GM23338 (cell line): ENCODE measurements around the gene SLC37A3. TPM values are rescaled to one million over a fixed set of nuclear protein-coding genes. Genes with fewer than 3 reads are reported as not detected.

Experiments used
- ATAC-seq: fragments of 200-7000 bp; cut with Tn5 transposase; 3 replicates; pipeline ENCODE4 v1.9.1; 2020
- DNase-seq: peaks from one replicate; pipeline ENCODE4 v3.0.0-alpha.2; 2015; ENCODE audit warnings: low spot score
- H2AFZ ChIP-seq: fragments of 200-600 bp; sonication (generic); 2 replicates; pipeline ENCODE4 v1.8.0; 2016; ENCODE audit warnings: antibody characterized with exemption, mild to moderate bottlenecking, moderate library complexity
- H3F3A ChIP-seq: fragments of 200-600 bp; sonication (generic); replicated peaks from 2 replicates; pipeline ENCODE4 v1.8.0; 2017; ENCODE audit warnings: antibody characterized with exemption, mixed run types, low read depth
- H3K27ac ChIP-seq: fragments of 200-600 bp; sonication (generic); 2 replicates; pipeline ENCODE4 v1.6.1; 2016; ENCODE audit warnings: low read depth
- H3K27me3 ChIP-seq: fragments of 200-600 bp; sonication (generic); 2 replicates; pipeline ENCODE4 v1.8.0; 2016; ENCODE audit warnings: mild to moderate bottlenecking, mixed run types, moderate library complexity; ENCODE audit not compliant: insufficient read depth
- H3K36me3 ChIP-seq: fragments of 200-600 bp; sonication (generic); 2 replicates; pipeline ENCODE4 v1.8.0; 2016; ENCODE audit warnings: mild to moderate bottlenecking; ENCODE audit not compliant: insufficient read depth
- H3K4me1 ChIP-seq: fragments of 200-600 bp; sonication (generic); 2 replicates; pipeline ENCODE4 v1.8.0; 2016; ENCODE audit warnings: mild to moderate bottlenecking, moderate library complexity; ENCODE audit not compliant: insufficient read depth
- H3K4me2 ChIP-seq: fragments of 200-600 bp; sonication (generic); 2 replicates; pipeline ENCODE4 v1.7.1; 2017; ENCODE audit warnings: mixed run types
- H3K4me3 ChIP-seq: fragments of 200-600 bp; sonication (generic); 2 replicates; pipeline ENCODE4 v1.6.1; 2016; ENCODE audit warnings: mixed run types
- H3K79me2 ChIP-seq: fragments of 200-600 bp; sonication (generic); replicated peaks from 2 replicates; pipeline ENCODE4 v1.8.0; 2017; ENCODE audit warnings: mild to moderate bottlenecking; ENCODE audit not compliant: insufficient read depth
- H3K9me2 ChIP-seq: fragments of 200-600 bp; sonication (generic); 2 replicates; pipeline ENCODE4 v1.8.0; 2017; ENCODE audit not compliant: insufficient read depth
- H4K20me1 ChIP-seq: fragments of 200-600 bp; sonication (generic); replicated peaks from 2 replicates; pipeline ENCODE4 v1.8.0; 2017; ENCODE audit warnings: mild to moderate bottlenecking; ENCODE audit not compliant: insufficient read depth
- H3K27ac Mint-ChIP-seq: 2 replicates; pipeline ENCODE4 v1.8.0; 2020; ENCODE audit warnings: inconsistent platforms, mild to moderate bottlenecking, moderate library complexity, mixed read lengths
- H3K27me3 Mint-ChIP-seq: 3 replicates; pipeline ENCODE4 v1.8.0; 2022; ENCODE audit warnings: low read depth, mild to moderate bottlenecking, moderate library complexity, mixed read lengths, inconsistent platforms; ENCODE audit not compliant: insufficient read depth, poor library complexity
- H3K36me3 Mint-ChIP-seq: 3 replicates; pipeline ENCODE4 v1.8.0; 2021; ENCODE audit warnings: low read depth, mild to moderate bottlenecking, inconsistent platforms, moderate library complexity, mixed read lengths
- H3K4me1 Mint-ChIP-seq: 3 replicates; pipeline ENCODE4 v1.8.0; 2020; ENCODE audit warnings: mild to moderate bottlenecking, inconsistent platforms, mixed read lengths
- H3K4me3 Mint-ChIP-seq: 3 replicates; pipeline ENCODE4 v1.8.0; 2021; ENCODE audit warnings: moderate library complexity, mild to moderate bottlenecking, inconsistent platforms, mixed read lengths
- H3K9me3 Mint-ChIP-seq: 3 replicates; pipeline ENCODE4 v1.8.0; 2020; ENCODE audit warnings: moderate library complexity, mild to moderate bottlenecking, inconsistent platforms, mixed read lengths
- EZH2phosphoT487 ChIP-seq: fragments of 200-600 bp; sonication (generic); IDR thresholded peaks from one replicate; pipeline ENCODE4 v1.8.1; 2018; ENCODE audit warnings: antibody characterized with exemption; ENCODE audit not compliant: unreplicated experiment
- JUNB ChIP-seq: IDR thresholded peaks from one replicate; pipeline ENCODE4 v1.6.1; 2016; ENCODE audit warnings: antibody characterized with exemption; ENCODE audit not compliant: unreplicated experiment
- NANOG ChIP-seq: IDR thresholded peaks from 2 replicates; pipeline ENCODE4 v1.6.1; 2016; ENCODE audit warnings: antibody characterized with exemption, borderline replicate concordance
- POLR2AphosphoS5 ChIP-seq: IDR thresholded peaks from 2 replicates; pipeline ENCODE4 v1.6.1; 2016; ENCODE audit warnings: antibody characterized with exemption, low read depth
- STAT1 ChIP-seq: IDR thresholded peaks from one replicate; pipeline ENCODE4 v1.6.1; 2016; ENCODE audit warnings: antibody characterized with exemption; ENCODE audit not compliant: unreplicated experiment
- polyA plus RNA-seq: library from polyadenylated mRNA; unstranded; fragments of >200 nt; fragmentation: Nextera tagmentation; extraction: Ambion mirVana; gene quantifications from 2 replicates; pipeline ENCODE4 v1.2.1, GENCODE V29; 2016
- total RNA-seq: library from RNA; depleted of rRNA; stranded (reverse); fragments of >200 nt; shearing (Covaris generic); gene quantifications from 2 replicates; pipeline ENCODE4 v1.2.3, GENCODE V29; 2014
- TF ChIP-seq, protein P1 (sequence below): fragments of 250-450 bp; sonication (Bioruptor Pico); IDR thresholded peaks from 2 replicates; pipeline ENCODE4 v1.5.0; 2020; ENCODE audit warnings: mild to moderate bottlenecking, moderate library complexity
- TF ChIP-seq, protein P2 (sequence below): IDR thresholded peaks from one replicate; pipeline ENCODE4 v1.6.1; 2018; ENCODE audit warnings: antibody characterized with exemption; ENCODE audit not compliant: unreplicated experiment
- TF ChIP-seq, protein P3 (sequence below), 2 experiments: fragments of 200-600 bp in 1 of 2; sonication (generic) in 1 of 2; conservative IDR thresholded peaks; 2 replicates each; pipeline versions ENCODE4 v1.5.1 to v1.6.1; 2016 to 2017; ENCODE audit warnings: antibody characterized with exemption in 2 of 2, low read depth in 2 of 2, mild to moderate bottlenecking in 2 of 2, moderate library complexity in 1 of 2

The SLC37A3 gene
- total and polyA plus RNA-seq, 2 experiments from 2014 or later = 35.6 to 86.2 TPM

DNA sequence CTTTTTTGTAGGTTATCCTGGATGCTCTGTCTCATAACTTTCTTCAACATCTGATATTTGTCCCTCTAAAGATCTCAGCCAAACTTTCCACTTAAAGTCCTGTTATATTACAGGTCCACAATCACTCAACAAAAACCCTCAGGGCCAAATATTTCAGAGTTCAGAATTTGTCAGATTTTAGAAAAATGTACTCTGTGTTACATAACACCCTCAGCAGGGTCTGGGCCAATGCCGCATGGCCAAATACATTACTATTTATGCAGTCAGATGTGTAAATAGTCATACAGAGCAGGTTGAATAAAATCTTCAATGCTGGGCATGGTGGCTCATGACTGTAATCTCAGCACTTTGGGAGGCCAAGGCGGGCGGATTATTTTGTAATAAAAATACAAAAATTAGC, 17.0 kb upstream of the SLC37A3 start (continued):
- TF ChIP-seq POLR2AphosphoS5 (no peak), STAT1 (no peak), NANOG (no peak)
- TF ChIP-seq, protein P1, sequence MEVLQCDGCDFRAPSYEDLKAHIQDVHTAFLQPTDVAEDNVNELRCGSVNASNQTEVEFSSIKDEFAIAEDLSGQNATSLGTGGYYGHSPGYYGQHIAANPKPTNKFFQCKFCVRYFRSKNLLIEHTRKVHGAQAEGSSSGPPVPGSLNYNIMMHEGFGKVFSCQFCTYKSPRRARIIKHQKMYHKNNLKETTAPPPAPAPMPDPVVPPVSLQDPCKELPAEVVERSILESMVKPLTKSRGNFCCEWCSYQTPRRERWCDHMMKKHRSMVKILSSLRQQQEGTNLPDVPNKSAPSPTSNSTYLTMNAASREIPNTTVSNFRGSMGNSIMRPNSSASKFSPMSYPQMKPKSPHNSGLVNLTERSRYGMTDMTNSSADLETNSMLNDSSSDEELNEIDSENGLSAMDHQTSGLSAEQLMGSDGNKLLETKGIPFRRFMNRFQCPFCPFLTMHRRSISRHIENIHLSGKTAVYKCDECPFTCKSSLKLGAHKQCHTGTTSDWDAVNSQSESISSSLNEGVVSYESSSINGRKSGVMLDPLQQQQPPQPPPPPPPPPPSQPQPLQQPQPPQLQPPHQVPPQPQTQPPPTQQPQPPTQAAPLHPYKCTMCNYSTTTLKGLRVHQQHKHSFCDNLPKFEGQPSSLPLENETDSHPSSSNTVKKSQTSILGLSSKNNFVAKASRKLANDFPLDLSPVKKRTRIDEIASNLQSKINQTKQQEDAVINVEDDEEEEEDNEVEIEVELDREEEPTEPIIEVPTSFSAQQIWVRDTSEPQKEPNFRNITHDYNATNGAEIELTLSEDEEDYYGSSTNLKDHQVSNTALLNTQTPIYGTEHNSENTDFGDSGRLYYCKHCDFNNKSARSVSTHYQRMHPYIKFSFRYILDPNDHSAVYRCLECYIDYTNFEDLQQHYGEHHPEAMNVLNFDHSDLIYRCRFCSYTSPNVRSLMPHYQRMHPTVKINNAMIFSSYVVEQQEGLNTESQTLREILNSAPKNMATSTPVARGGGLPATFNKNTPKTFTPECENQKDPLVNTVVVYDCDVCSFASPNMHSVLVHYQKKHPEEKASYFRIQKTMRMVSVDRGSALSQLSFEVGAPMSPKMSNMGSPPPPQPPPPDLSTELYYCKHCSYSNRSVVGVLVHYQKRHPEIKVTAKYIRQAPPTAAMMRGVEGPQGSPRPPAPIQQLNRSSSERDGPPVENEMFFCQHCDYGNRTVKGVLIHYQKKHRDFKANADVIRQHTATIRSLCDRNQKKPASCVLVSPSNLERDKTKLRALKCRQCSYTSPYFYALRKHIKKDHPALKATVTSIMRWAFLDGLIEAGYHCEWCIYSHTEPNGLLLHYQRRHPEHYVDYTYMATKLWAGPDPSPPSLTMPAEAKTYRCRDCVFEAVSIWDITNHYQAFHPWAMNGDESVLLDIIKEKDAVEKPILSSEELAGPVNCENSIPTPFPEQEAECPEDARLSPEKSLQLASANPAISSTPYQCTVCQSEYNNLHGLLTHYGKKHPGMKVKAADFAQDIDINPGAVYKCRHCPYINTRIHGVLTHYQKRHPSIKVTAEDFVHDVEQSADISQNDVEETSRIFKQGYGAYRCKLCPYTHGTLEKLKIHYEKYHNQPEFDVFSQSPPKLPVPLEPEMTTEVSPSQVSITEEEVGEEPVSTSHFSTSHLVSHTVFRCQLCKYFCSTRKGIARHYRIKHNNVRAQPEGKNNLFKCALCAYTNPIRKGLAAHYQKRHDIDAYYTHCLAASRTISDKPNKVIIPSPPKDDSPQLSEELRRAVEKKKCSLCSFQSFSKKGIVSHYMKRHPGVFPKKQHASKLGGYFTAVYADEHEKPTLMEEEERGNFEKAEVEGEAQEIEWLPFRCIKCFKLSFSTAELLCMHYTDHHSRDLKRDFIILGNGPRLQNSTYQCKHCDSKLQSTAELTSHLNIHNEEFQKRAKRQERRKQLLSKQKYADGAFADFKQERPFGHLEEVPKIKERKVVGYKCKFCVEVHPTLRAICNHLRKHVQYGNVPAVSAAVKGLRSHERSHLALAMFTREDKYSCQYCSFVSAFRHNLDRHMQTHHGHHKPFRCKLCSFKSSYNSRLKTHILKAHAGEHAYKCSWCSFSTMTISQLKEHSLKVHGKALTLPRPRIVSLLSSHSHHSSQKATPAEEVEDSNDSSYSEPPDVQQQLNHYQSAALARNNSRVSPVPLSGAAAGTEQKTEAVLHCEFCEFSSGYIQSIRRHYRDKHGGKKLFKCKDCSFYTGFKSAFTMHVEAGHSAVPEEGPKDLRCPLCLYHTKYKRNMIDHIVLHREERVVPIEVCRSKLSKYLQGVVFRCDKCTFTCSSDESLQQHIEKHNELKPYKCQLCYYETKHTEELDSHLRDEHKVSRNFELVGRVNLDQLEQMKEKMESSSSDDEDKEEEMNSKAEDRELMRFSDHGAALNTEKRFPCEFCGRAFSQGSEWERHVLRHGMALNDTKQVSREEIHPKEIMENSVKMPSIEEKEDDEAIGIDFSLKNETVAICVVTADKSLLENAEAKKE (CRISPR knock-in tag) = no peak

DNA sequence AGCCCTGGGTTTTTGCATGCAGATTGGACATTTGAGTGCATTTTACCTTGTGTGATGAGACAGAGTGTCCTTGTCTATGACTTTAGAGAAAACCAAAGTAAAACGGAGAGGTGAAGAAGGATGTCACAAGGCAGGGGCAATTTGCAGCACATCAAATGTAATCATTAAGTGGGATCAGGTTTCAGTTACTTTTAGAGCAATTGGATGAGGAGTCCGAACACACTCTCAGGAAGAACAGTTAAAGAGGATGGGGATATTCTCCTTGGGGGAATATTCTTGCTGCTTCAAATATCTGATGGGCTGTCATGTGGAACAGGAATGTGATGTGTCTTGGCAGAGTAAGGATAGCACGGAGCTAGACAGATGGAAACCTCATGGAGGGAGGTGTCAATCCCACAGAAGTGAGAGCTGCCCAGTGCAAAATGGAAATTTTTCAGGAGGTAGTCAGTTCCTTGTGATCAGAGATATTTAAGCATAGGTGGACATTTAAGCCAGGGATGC, 6.3 kb upstream of the SLC37A3 start:
- peak overlapping the region; percentile 84 for H3K4me3 Mint-ChIP-seq
- H3K4me1 Mint-ChIP-seq = peaks cover 23% of the 10 kb centered on the region
- Histone ChIP-seq H3F3A (peaks cover 3% of the 10 kb centered on the region; the same call in 1 of the 2 replicates), H3K9me2 (no peaks in the 10 kb centered on the region), H3K36me3 (no peaks in the 10 kb centered on the region), H2AFZ (peak overlapping the region; percentile 96), H3K4me2 (peak overlapping the region; percentile 79), H3K4me1 (peaks cover 10% of the 10 kb centered on the region), H4K20me1 (no peaks in the 10 kb centered on the region), H3K27ac (peak overlapping the region; percentile 46; the same call in 1 of the 2 replicates), H3K4me3 (peak overlapping the region; percentile 62), H3K79me2 (no peaks in the 10 kb centered on the region), H3K27me3 (no peaks in the 10 kb centered on the region)
- ATAC-seq = no peak
- H3K27me3 Mint-ChIP-seq = peaks cover 11% of the 10 kb centered on the region
- no peak overlapping the region for H3K27ac Mint-ChIP-seq
- H3K9me3 Mint-ChIP-seq = no peaks in the 10 kb centered on the region; the same call in 2 of the 3 replicates
- peaks cover 18% of the 10 kb centered on the region for H3K36me3 Mint-ChIP-seq
- DNase-seq = no peak
- TF ChIP-seq JUNB (no peak), EZH2phosphoT487 (no peak)
- TF ChIP-seq, protein P2, sequence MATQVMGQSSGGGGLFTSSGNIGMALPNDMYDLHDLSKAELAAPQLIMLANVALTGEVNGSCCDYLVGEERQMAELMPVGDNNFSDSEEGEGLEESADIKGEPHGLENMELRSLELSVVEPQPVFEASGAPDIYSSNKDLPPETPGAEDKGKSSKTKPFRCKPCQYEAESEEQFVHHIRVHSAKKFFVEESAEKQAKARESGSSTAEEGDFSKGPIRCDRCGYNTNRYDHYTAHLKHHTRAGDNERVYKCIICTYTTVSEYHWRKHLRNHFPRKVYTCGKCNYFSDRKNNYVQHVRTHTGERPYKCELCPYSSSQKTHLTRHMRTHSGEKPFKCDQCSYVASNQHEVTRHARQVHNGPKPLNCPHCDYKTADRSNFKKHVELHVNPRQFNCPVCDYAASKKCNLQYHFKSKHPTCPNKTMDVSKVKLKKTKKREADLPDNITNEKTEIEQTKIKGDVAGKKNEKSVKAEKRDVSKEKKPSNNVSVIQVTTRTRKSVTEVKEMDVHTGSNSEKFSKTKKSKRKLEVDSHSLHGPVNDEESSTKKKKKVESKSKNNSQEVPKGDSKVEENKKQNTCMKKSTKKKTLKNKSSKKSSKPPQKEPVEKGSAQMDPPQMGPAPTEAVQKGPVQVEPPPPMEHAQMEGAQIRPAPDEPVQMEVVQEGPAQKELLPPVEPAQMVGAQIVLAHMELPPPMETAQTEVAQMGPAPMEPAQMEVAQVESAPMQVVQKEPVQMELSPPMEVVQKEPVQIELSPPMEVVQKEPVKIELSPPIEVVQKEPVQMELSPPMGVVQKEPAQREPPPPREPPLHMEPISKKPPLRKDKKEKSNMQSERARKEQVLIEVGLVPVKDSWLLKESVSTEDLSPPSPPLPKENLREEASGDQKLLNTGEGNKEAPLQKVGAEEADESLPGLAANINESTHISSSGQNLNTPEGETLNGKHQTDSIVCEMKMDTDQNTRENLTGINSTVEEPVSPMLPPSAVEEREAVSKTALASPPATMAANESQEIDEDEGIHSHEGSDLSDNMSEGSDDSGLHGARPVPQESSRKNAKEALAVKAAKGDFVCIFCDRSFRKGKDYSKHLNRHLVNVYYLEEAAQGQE = no peak
- TF ChIP-seq, protein P3, sequence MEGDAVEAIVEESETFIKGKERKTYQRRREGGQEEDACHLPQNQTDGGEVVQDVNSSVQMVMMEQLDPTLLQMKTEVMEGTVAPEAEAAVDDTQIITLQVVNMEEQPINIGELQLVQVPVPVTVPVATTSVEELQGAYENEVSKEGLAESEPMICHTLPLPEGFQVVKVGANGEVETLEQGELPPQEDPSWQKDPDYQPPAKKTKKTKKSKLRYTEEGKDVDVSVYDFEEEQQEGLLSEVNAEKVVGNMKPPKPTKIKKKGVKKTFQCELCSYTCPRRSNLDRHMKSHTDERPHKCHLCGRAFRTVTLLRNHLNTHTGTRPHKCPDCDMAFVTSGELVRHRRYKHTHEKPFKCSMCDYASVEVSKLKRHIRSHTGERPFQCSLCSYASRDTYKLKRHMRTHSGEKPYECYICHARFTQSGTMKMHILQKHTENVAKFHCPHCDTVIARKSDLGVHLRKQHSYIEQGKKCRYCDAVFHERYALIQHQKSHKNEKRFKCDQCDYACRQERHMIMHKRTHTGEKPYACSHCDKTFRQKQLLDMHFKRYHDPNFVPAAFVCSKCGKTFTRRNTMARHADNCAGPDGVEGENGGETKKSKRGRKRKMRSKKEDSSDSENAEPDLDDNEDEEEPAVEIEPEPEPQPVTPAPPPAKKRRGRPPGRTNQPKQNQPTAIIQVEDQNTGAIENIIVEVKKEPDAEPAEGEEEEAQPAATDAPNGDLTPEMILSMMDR (conservative IDR thresholded peaks at IDR 0.05; ENCODE audit: low read depth in 2 of 2) = no peak
